Hindlimb muscle (tissue), 1 donor: ENCODE measurements around the gene CACNA1E. TPM values are rescaled to one million over a fixed set of nuclear protein-coding genes. Genes with fewer than 3 reads are reported as not detected.

Source experiments
- DNase-seq: peaks from one replicate; pipeline ENCODE4 v3.0.0-alpha.2; 2013
- polyA plus RNA-seq: library from polyadenylated mRNA; unstranded; fragments of 120-200 nt; gene quantifications from one replicate; pipeline ENCODE4 v1.2.1, GENCODE V29; 2013; ENCODE audit not compliant: insufficient read length

Gene CACNA1E
- polyA plus RNA-seq, 1 donor = 0.50 TPM

- no peak for DNase-seq
Observed at GRCh38 chr1:181588631-181589030, 105.3 kb downstream of the CACNA1E start.

GRCh38 chr1:181592255-181592859, 109.0 kb downstream of the CACNA1E start:
- DNase-seq = no peak

DNA sequence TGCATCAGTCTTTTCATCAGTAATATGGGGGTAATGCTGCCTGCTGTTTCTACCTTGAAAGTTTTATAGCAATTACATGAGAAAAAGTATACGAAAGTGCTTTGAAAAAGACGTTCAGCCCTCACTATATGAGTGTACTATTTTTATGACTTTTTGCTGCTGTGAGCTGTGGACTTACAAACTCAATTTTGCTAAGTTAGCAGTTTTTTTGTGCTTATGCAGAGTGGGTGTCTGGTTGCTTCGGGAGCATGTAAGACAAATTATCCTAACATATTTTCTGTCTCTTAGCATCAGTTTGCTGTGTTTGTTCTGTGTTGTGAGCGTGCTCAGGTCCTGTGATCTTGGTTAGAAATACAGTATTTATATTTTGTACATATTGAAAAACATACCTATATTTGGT, 109.7 kb downstream of the CACNA1E start:
- DNase-seq = no peak

DNA sequence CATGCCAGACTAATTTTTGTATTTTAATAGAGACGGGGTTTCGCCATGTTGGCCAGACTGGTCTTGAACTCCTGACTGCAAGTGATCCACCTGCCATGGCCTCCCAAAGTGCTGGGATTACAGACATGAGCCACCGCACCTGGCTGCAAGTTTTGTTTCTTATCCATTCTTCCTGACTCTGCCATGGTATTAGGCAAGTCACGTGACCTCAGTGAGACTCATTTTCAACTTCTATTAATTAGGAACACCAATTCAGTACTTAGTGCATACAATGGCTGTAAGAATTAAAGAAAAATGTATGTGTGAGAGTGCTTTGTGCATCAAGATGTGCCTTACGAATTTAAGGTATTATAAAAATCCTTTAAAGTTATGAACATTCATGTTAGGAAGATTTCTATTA, 111.2 kb downstream of the CACNA1E start:
- DNase-seq = no peak

- no peak for DNase-seq
Observed at GRCh38 chr1:181595234-181595633, 111.9 kb downstream of the CACNA1E start.

DNA sequence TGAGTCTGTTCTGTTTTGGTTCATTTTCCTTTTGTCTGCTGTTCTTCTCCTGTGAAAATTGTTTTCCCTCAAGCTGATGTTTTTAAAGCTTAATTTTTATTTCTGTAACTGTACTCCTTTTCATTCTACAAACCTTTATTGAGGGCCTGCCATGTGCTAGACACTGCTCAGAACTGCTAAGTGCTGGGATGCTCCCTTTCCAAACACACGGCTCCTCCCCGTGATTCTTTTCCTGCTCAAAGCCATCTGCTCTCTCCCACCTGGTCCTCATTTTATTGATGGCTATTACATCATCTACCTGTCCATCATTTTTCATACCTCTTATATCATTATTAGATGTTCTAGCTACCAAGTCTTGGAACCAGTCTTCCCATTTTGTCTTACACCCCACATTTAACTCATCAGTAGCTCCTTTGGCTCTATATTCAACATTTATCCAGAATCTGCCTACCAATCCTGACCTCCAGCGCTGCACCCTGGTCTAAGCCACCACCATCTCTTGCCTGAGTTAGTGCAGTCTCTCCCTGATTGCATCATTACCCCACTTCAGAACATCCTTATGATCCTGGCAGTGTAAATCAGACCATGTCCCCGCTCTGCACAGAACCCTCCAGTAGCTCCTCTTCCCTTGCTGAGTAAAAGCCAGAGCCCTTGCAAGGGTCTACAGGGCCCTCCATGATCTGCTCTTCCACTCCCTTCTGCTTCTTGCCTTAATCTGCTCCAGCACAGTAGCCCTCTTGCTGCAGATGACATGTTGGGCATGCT, 118.1 kb downstream of the CACNA1E start:
- no peak for DNase-seq

- no peak for DNase-seq
Observed at GRCh38 chr1:181603735-181604410, 120.6 kb downstream of the CACNA1E start.

GRCh38 chr1:181604482-181605249, 121.3 kb downstream of the CACNA1E start:
- no peak for DNase-seq

GRCh38 chr1:181607524-181607923, 124.2 kb downstream of the CACNA1E start:
- DNase-seq = no peak

- DNase-seq = no peak
Observed at GRCh38 chr1:181608386-181608785, 125.1 kb downstream of the CACNA1E start.

DNA sequence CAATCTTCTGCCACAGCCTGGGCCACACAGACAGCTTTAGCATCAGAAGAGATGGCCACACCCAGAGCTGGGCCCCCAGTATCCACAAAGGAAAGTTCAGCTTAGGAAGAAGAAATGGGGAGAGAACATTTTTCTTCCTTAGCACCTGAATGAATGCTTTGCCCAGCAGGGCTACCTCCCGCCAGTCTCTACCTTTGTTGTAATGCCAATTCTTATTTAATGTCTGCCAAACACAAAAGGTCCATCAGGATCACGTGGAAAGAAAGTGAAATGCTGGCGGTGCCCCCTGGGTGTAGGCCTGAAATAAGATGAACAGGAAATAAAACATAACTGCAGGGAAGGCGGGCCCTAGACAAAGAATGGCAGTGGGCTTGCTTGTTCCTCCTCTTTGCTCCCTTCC, 125.6 kb downstream of the CACNA1E start:
- DNase-seq = no peak

DNA sequence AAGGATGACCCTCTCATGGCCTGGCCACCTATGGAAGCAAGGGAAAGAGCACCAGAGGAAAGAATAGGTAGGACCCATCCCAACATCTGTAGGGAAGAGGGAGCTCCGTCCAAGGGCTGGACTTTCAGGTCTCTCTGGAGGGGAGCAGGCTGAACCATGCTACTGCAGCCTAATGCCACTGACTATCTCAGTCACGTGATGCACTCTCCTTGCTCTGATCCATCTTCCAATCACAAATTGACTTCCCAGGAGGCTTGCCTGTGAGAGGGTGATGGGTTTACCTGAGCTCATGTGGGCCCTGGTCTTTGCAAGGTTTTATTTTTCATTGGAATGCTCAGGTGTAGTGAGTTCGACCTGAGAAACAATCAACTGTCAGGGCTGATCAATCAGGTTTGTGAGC, 128.8 kb downstream of the CACNA1E start:
- no peak for DNase-seq

DNA sequence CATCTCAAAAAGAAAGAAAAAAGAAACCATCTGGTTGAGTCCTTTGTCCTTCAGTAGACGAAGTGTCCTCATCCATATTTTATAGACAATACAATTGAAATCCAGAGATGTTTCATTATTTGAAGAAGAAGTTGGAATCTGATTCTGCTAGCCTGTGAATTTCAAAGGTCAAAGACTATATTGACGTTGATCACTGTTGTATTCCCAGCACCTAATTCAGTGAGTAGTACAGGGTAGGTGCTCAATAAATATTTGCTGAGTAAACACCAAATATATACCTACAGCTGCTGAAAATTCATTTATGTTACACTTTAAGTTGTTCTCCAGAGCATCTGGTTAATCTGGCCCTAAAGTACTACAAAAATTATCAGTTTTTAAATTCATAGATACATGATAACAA, 135.2 kb downstream of the CACNA1E start:
- DNase-seq = no peak

DNA sequence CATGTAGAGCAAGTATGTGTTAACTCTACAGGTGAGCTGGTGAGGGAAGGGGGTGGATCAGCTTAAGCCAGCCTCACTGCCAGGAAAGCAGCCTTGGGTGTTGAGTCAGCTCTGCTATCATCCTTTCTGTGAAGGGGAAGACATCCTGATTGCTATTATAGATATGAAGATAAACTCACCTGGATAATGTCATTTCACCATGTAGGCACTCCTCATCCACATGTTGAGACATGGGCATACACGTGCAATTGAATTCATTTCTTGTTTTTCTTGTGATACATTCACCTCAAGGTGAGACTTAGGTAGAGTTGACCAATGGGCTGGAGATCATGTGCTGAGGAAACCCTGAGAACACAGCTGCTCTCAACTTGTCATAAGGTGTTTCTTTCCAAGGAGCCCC, 136.9 kb downstream of the CACNA1E start:
- DNase-seq = no peak

GRCh38 chr1:181623850-181624249, 140.5 kb downstream of the CACNA1E start:
- DNase-seq = no peak

GRCh38 chr1:181626279-181626938, 143.1 kb downstream of the CACNA1E start:
- no peak for DNase-seq

GRCh38 chr1:181630398-181630797, 147.1 kb downstream of the CACNA1E start:
- DNase-seq = no peak

DNA sequence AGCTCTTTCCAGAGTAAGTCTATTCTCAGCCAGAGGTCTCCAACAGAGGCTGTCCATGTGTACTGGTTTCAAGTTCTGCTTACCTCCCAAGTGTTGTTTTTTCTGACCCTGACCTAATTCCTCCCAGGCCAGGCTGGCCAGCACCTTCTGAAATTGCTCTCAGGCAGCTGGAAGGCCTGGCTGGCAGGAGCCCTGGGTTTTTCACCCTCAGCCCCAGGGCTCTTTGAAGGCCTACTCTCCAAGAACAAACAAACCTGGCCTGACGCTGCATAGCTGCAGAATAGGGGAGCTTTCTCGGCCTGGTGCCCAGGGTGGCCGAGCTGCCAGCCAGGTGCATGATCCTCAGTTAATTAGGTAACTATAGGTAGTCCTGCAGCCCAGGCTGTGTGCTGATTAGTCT, 147.5 kb downstream of the CACNA1E start:
- no peak for DNase-seq

- no peak for DNase-seq
Observed at GRCh38 chr1:181632492-181632891, 149.2 kb downstream of the CACNA1E start.

- no peak for DNase-seq
Observed at GRCh38 chr1:181632960-181633359, 149.6 kb downstream of the CACNA1E start.

DNA sequence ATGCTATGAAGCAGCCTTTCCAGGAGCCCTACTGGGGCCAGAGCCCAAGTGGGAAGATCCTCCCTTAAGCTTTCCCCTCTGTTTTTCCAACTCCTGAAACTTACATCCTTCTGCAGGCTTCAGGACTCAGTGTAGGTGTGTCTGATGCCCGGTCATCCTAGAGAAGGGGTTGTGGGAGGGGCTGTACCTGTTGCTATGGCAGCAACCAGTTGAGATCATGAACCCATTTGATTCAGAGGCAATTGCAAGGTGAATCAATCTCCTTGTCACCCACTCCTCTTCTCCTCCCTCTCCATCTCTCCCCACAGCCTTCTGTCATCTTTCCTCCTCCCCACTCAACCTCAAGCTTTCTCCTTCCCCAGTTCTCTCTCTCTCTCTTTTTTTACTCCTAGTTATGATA, 151.8 kb downstream of the CACNA1E start:
- no peak for DNase-seq

DNA sequence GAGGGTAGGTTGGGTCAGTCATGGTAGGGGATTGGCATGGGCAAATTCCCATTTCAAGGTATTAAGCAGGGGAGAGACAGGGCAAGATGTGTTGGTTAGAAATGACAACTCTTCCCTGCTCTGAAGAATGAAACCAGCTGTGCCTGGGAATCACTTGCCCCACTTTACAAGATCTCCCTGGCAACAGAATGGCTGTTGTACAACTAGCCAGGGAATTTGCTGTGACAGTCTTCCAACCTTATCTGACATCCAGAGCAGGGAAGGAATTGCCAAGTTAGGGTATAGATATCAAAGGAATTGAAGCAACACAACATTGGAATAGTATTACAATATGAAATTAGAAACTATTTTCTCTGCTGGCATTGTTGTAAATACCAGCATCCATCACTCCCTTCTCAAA, 154.7 kb downstream of the CACNA1E start:
- no peak for DNase-seq

DNA sequence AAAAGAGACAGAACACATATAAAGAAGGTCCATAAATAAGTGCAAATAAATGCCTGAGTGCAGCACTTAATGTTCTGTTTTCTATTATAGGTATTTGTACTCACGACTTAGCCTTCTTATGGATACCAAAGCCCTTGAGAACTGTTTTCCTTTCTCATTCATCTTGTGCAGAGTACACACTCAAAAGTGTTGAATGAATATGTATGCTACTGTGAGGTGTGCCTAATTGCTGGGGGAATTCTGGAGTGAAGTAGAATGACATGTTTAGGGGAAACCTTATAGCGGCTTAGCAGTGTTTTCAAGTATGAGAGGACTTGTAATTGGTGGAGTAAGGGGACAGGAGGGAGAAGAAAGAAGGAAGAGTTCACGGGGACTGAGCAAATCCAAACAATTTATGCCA, 157.6 kb downstream of the CACNA1E start:
- DNase-seq = no peak
